Loucy (cell line): ENCODE data around the gene IRGM.
A peak's percentile ranks its signal among the peaks of the same experiment; 100 is the strongest.
"Not testable (repeated sequence)": the region's sequence is repeated elsewhere in the genome, so short reads cannot be mapped to it uniquely, and the experiment has no call there.

Experiments used
- H2AFZ ChIP-seq: fragments of 200-600 bp; sonication (generic); 2 replicates; pipeline ENCODE4 v1.6.0; 2016; ENCODE audit warnings: antibody characterized with exemption, mild to moderate bottlenecking, low read length, moderate library complexity
- H3F3A ChIP-seq: fragments of 200-600 bp; 2 replicates; pipeline ENCODE4 v1.6.0; 2016; ENCODE audit warnings: antibody characterized with exemption, low read depth, mild to moderate bottlenecking
- H3K27me3 ChIP-seq: fragments of 200-600 bp; sonication (generic); 2 replicates; pipeline ENCODE4 v1.6.1; 2014; ENCODE audit warnings: low read length, mild to moderate bottlenecking; ENCODE audit not compliant: insufficient read depth, poor library complexity, severe bottlenecking
- H3K36me3 ChIP-seq: fragments of 200-600 bp; sonication (generic); 2 replicates; pipeline ENCODE4 v1.6.1; 2016; ENCODE audit warnings: low read length; ENCODE audit not compliant: insufficient read depth
- H3K4me1 ChIP-seq: fragments of 200-600 bp; sonication (generic); 2 replicates; pipeline ENCODE4 v1.5.1; 2014; ENCODE audit warnings: low read length, mild to moderate bottlenecking; ENCODE audit not compliant: insufficient read depth, poor library complexity, severe bottlenecking
- H3K4me2 ChIP-seq: fragments of 200-600 bp; sonication (generic); 2 replicates; pipeline ENCODE4 v1.6.0; 2014; ENCODE audit warnings: antibody characterized with exemption, low read length, low read depth, mild to moderate bottlenecking; ENCODE audit not compliant: poor library complexity, severe bottlenecking
- H3K4me3 ChIP-seq: fragments of 200-600 bp; sonication (generic); 2 replicates; pipeline ENCODE4 v1.5.1; 2014; ENCODE audit warnings: low read length, mild to moderate bottlenecking, mixed read lengths; ENCODE audit not compliant: poor library complexity, severe bottlenecking
- H3K79me2 ChIP-seq: fragments of 200-600 bp; sonication (generic); 2 replicates; pipeline ENCODE4 v1.6.1; 2014; ENCODE audit warnings: low read length; ENCODE audit not compliant: insufficient read depth
- H3K9ac ChIP-seq: fragments of 200-600 bp; sonication (generic); 2 replicates; pipeline ENCODE4 v1.6.0; 2014; ENCODE audit warnings: mild to moderate bottlenecking, low read depth, low read length, moderate library complexity; ENCODE audit not compliant: poor library complexity, severe bottlenecking
- H3K9me2 ChIP-seq: fragments of 200-600 bp; sonication (generic); replicated peaks from 2 replicates; pipeline ENCODE4 v1.6.1; 2016; ENCODE audit warnings: low read depth, low read length, mixed read lengths
- H3K9me3 ChIP-seq: fragments of 200-600 bp; sonication (generic); 2 replicates; pipeline ENCODE4 v1.6.1; 2014; ENCODE audit warnings: mild to moderate bottlenecking, antibody characterized with exemption, low read length, low read depth; ENCODE audit not compliant: insufficient read depth
- H4K20me1 ChIP-seq: fragments of 200-600 bp; sonication (generic); 2 replicates; pipeline ENCODE4 v1.6.0; 2014; ENCODE audit warnings: antibody characterized with exemption, low read length, mild to moderate bottlenecking; ENCODE audit not compliant: insufficient read depth, poor library complexity, severe bottlenecking
- CTCF ChIP-seq: fragments of 200-600 bp; sonication (generic); conservative IDR thresholded peaks from 2 replicates; pipeline ENCODE4 v1.5.1; 2014; ENCODE audit warnings: mild to moderate bottlenecking, antibody characterized with exemption, low read length
- EZH2phosphoT487 ChIP-seq: fragments of 200-600 bp; IDR thresholded peaks from 2 replicates; pipeline ENCODE4 v1.6.1; 2018; ENCODE audit warnings: antibody characterized with exemption, mild to moderate bottlenecking, moderate library complexity, borderline replicate concordance

IRGM gene

GRCh38 chr5:150853561-150853960, 7.2 kb downstream of the IRGM start:
- H3K79me2 ChIP-seq: peaks cover 27% of the 10 kb centered on the region
- no peaks in the 10 kb centered on the region for H4K20me1 ChIP-seq
- H3K9me2 ChIP-seq: no peaks in the 10 kb centered on the region
- no peaks in the 10 kb centered on the region for H3F3A ChIP-seq
- H2AFZ ChIP-seq: peak overlapping the region; percentile 37; the same call in 1 of the 2 replicates
- H3K9me3 ChIP-seq: peaks cover 11% of the 10 kb centered on the region; the same call in 1 of the 2 replicates
- peak overlapping the region; percentile 68 for H3K4me3 ChIP-seq
- H3K4me1 ChIP-seq: peaks cover 28% of the 10 kb centered on the region
- H3K36me3 ChIP-seq: no peaks in the 10 kb centered on the region
- peak overlapping the region; percentile 26 for H3K9ac ChIP-seq
- H3K4me2 ChIP-seq: peak overlapping the region; percentile 64
- H3K27me3 ChIP-seq: no peaks in the 10 kb centered on the region
- no peak for TF ChIP-seq EZH2phosphoT487
- TF ChIP-seq CTCF: no peak

GRCh38 chr5:150856700-150857099, 10.4 kb downstream of the IRGM start:
- not testable (repeated sequence) for H4K20me1 ChIP-seq, H2AFZ ChIP-seq, H3K36me3 ChIP-seq, H3K9me2 ChIP-seq, H3K9ac ChIP-seq, H3F3A ChIP-seq, H3K4me2 ChIP-seq, H3K4me3 ChIP-seq, H3K27me3 ChIP-seq
- H3K9me3 ChIP-seq: peaks cover 11% of the 10 kb centered on the region; the same call in 1 of the 2 replicates
- H3K4me1 ChIP-seq: peaks cover 18% of the 10 kb centered on the region
- peaks cover 10% of the 10 kb centered on the region for H3K79me2 ChIP-seq

GRCh38 chr5:150860246-150860821, 14.0 kb downstream of the IRGM start:
- peaks cover 8% of the 10 kb centered on the region; the same call in 1 of the 2 replicates for H3K36me3 ChIP-seq
- H3K4me2 ChIP-seq: no peak overlapping the region
- TF ChIP-seq EZH2phosphoT487: no peak
- TF ChIP-seq CTCF: no peak

GRCh38 chr5:150862070-150862469, 15.7 kb downstream of the IRGM start:
- no peak for TF ChIP-seq CTCF
- TF ChIP-seq EZH2phosphoT487: no peak
- Histone ChIP-seq H2AFZ (no peak overlapping the region), H3K9ac (no peak overlapping the region), H3F3A (no peaks in the 10 kb centered on the region), H4K20me1 (no peaks in the 10 kb centered on the region), H3K79me2 (no peaks in the 10 kb centered on the region), H3K36me3 (peaks cover 8% of the 10 kb centered on the region; the same call in 1 of the 2 replicates), H3K4me3 (no peak overlapping the region), H3K27me3 (no peaks in the 10 kb centered on the region), H3K9me2 (no peaks in the 10 kb centered on the region), H3K4me2 (no peak overlapping the region), H3K4me1 (no peaks in the 10 kb centered on the region), H3K9me3 (0 out of 2 replicates have a peak, but pooled peaks cover 19% of the 10 kb centered on the region)

More at GRCh38 chr5:150860246-150860821, 14.0 kb downstream of the IRGM start:
- Histone ChIP-seq H3K9me3 (peaks cover 17% of the 10 kb centered on the region; the same call in 1 of the 2 replicates), H4K20me1 (no peaks in the 10 kb centered on the region), H2AFZ (no peak overlapping the region), H3F3A (no peaks in the 10 kb centered on the region), H3K9ac (no peak overlapping the region), H3K9me2 (no peaks in the 10 kb centered on the region), H3K4me1 (no peaks in the 10 kb centered on the region), H3K4me3 (no peak overlapping the region), H3K79me2 (no peaks in the 10 kb centered on the region), H3K27me3 (no peaks in the 10 kb centered on the region)
